Parathyroid adenoma (tissue), 2 donors: ENCODE data around the gene SPRR5.

ENCODE experiments used
- H2AFZ ChIP-seq: fragments of 300-600 bp; sonication (generic); one replicate; pipeline ENCODE4 v1.7.0; 2017; ENCODE audit warnings: antibody characterized with exemption, mild to moderate bottlenecking
- H3K27ac ChIP-seq: fragments of 300-600 bp; sonication (generic); one replicate; pipeline ENCODE4 v1.7.0; 2017
- H3K27me3 ChIP-seq: fragments of 300-600 bp; sonication (generic); one replicate; pipeline ENCODE4 v1.7.0; 2017; ENCODE audit warnings: low read length; ENCODE audit not compliant: control insufficient read depth, insufficient read depth
- H3K36me3 ChIP-seq: fragments of 300-600 bp; sonication (generic); one replicate; pipeline ENCODE4 v1.7.0; 2017; ENCODE audit warnings: low read length; ENCODE audit not compliant: control insufficient read depth, insufficient read depth
- H3K4me1 ChIP-seq: fragments of 300-600 bp; sonication (generic); one replicate; pipeline ENCODE4 v1.7.0; 2017; ENCODE audit warnings: control low read depth
- H3K4me2 ChIP-seq: fragments of 300-600 bp; sonication (generic); one replicate; pipeline ENCODE4 v1.7.0; 2017; ENCODE audit warnings: low read length
- H3K4me3 ChIP-seq: fragments of 300-600 bp; sonication (generic); one replicate; pipeline ENCODE4 v1.7.0; 2017; ENCODE audit warnings: low read depth, low read length
- H3K79me2 ChIP-seq: fragments of 300-600 bp; sonication (generic); one replicate; pipeline ENCODE4 v1.7.0; 2017; ENCODE audit warnings: control low read depth
- H3K9ac ChIP-seq: fragments of 300-600 bp; sonication (generic); one replicate; pipeline ENCODE4 v1.7.0; 2017; ENCODE audit warnings: mild to moderate bottlenecking
- H3K9me3 ChIP-seq: fragments of 300-600 bp; sonication (generic); one replicate; pipeline ENCODE4 v1.7.0; 2017; ENCODE audit warnings: low read length; ENCODE audit not compliant: control insufficient read depth
- TF ChIP-seq, protein P1 (sequence below): fragments of 300-600 bp; sonication (generic); IDR thresholded peaks from one replicate; pipeline ENCODE4 v1.7.0; 2017; ENCODE audit warnings: antibody characterized with exemption, mild to moderate bottlenecking
- donor health status: primary hyperparathyroidism.

The SPRR5 gene

DNA sequence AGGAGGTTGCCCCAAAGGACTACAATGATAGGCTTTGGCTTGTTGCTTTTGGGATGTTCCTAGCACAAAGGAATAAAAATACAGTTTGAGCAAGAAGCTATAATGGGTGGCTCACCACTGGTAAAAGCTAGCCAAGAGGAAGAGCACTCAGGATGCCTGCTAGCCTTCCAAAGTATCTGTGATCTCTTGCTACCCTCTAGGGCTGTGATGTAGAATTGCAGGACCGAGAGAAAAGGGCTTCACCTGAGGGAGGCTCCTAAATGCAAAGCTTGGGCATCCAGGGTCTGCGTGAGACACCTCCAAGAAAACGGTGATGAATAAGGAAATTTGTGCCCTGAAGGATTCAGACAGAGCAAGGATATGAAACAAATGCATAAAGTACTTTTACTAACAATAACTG is 20.9 kb upstream of the SPRR5 start:
- Histone ChIP-seq H3K9me3 (no peaks in the 10 kb centered on the region), H3K27me3 (no peaks in the 10 kb centered on the region), H2AFZ (no peak overlapping the region), H3K79me2 (no peaks in the 10 kb centered on the region), H3K4me2 (no peak overlapping the region), H3K4me3 (no peak overlapping the region), H3K9ac (no peak overlapping the region), H3K36me3 (no peaks in the 10 kb centered on the region), H3K4me1 (no peaks in the 10 kb centered on the region), H3K27ac (no peak overlapping the region)
- TF ChIP-seq, protein P1, sequence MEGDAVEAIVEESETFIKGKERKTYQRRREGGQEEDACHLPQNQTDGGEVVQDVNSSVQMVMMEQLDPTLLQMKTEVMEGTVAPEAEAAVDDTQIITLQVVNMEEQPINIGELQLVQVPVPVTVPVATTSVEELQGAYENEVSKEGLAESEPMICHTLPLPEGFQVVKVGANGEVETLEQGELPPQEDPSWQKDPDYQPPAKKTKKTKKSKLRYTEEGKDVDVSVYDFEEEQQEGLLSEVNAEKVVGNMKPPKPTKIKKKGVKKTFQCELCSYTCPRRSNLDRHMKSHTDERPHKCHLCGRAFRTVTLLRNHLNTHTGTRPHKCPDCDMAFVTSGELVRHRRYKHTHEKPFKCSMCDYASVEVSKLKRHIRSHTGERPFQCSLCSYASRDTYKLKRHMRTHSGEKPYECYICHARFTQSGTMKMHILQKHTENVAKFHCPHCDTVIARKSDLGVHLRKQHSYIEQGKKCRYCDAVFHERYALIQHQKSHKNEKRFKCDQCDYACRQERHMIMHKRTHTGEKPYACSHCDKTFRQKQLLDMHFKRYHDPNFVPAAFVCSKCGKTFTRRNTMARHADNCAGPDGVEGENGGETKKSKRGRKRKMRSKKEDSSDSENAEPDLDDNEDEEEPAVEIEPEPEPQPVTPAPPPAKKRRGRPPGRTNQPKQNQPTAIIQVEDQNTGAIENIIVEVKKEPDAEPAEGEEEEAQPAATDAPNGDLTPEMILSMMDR, result no peak

DNA sequence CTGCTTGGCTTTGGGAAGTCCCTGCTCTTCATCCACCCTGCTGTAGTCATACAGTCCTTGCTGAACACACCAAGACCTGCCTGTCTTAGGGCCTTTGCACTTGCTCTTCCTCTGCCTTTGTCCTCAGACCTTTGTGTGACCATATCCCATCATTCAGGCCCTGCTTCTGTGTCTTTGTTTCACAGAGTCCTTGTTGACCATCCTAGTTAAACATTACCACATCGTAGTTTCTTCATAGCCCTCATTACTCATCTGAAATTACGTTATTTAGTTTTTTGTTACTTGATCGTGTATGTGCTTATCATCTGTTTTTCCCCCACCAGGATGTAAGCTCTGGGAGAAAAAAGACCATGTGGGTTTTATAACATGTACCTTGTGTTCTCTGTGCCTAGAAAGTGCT is 18.3 kb upstream of the SPRR5 start:
- Histone ChIP-seq H3K79me2 (no peaks in the 10 kb centered on the region), H3K9ac (no peak overlapping the region), H3K9me3 (no peaks in the 10 kb centered on the region), H3K4me3 (no peak overlapping the region), H3K27me3 (no peaks in the 10 kb centered on the region), H3K4me2 (no peak overlapping the region), H2AFZ (no peak overlapping the region), H3K27ac (no peak overlapping the region), H3K4me1 (no peaks in the 10 kb centered on the region), H3K36me3 (no peaks in the 10 kb centered on the region)
- TF ChIP-seq, protein P1, result no peak

DNA sequence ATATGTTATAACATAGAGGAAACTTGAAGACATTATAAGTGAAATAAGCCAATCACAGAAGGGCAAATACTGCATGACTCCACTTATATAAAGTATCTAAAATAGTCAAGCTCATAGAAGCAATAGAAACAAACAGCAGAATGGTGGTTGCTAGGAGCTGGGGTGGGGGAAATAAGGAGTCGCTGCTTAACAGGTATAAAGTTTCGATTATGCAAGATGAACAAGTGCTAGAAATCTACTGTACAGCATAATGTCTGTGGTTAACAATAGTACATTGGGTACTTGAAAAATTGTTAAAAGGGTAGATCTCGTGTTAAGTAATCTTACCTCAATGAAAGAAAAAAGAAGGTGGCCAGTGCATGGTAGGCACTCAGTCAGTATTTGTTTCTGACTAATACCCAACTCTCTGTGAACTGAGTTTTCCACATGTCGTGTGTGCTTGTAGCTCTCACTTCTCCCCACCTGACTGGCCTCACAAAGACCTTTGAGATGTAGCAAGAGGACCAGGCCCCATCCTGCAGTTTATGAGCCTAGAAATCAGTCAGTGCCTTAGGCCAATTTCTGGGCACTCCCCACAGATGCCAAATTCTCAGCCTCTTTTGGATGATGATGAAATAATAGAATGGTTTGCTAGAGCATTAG is 14.7 kb upstream of the SPRR5 start:
- H3K36me3 ChIP-seq, result no peaks in the 10 kb centered on the region

DNA sequence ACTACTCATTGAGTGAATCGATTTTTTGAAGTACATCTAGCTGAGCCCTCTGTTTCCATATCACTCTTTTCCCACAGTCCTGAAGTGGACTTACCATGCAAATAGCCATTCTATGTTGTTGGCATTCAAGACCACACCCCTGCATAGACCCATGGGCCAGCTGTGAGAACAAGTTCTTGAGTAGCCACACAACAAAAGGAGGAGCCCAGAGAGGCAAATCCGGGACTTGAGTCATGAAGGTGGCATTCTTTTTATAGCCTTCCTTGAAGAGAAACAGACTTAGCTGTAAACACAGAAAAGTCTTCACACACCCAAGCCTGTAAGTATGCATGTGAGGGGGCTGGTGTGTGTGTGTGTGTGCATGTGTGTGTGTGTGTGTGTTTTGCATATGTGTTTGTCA is 13.8 kb upstream of the SPRR5 start:
- Histone ChIP-seq H3K79me2 (no peaks in the 10 kb centered on the region), H3K4me3 (no peak overlapping the region), H2AFZ (no peak overlapping the region), H3K27me3 (no peaks in the 10 kb centered on the region), H3K27ac (no peak overlapping the region), H3K9ac (no peak overlapping the region), H3K4me2 (no peak overlapping the region), H3K9me3 (no peaks in the 10 kb centered on the region), H3K36me3 (no peaks in the 10 kb centered on the region), H3K4me1 (no peaks in the 10 kb centered on the region)
- TF ChIP-seq, protein P1, result no peak

More for the DNA sequence above, 14.7 kb upstream of the SPRR5 start:
- H3K4me1 ChIP-seq, result no peaks in the 10 kb centered on the region
- TF ChIP-seq, protein P1, result no peak
- H3K4me3 ChIP-seq, result no peak overlapping the region
- no peaks in the 10 kb centered on the region for H3K27me3 ChIP-seq
- no peaks in the 10 kb centered on the region for H3K9me3 ChIP-seq
- H3K4me2 ChIP-seq, result no peak overlapping the region
- no peak overlapping the region for H3K9ac ChIP-seq
- no peak overlapping the region for H3K27ac ChIP-seq
- no peak overlapping the region for H2AFZ ChIP-seq
- no peaks in the 10 kb centered on the region for H3K79me2 ChIP-seq

DNA sequence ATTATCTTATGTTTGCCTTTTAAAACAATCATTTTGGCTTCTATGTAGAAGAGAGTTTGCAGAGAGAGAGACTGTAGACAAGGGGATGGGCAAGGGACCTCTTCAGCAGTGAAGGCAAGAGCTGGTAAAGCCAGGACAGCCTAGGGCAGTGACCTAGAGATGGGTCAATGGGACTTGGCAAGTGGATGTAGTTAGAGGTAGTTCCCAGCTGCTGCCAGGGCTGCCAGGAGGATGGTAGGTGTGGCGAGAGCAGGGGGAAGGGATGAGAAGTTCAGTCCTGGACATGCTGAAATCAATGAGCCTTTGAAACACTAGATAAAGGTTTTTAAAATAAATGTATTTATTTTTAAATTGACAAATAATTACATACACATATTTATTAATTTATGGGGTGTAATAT is 6.4 kb upstream of the SPRR5 start:
- Histone ChIP-seq H3K4me3 (no peak overlapping the region), H3K27ac (no peak overlapping the region), H3K4me2 (no peak overlapping the region), H3K9ac (no peak overlapping the region), H3K36me3 (no peaks in the 10 kb centered on the region), H3K9me3 (no peaks in the 10 kb centered on the region), H3K4me1 (no peaks in the 10 kb centered on the region), H2AFZ (no peak overlapping the region), H3K79me2 (no peaks in the 10 kb centered on the region), H3K27me3 (no peaks in the 10 kb centered on the region)
- TF ChIP-seq, protein P1, result no peak
